Activated CD8-positive, alpha-beta memory T cell treated with anti-CD3 and anti-CD28 coated beads, Interleukin-2, amount 50 U/mL, for 4 hours (primary cell): ENCODE measurements around the gene LGR4.

Experiments used
- DNase-seq: peaks from one replicate; pipeline ENCODE4 v3.0.0-alpha.2; 2020

LGR4 gene

GRCh38 chr11:27420722-27421572 lies 51.6 kb downstream of the LGR4 start:
- no peak for DNase-seq

DNA sequence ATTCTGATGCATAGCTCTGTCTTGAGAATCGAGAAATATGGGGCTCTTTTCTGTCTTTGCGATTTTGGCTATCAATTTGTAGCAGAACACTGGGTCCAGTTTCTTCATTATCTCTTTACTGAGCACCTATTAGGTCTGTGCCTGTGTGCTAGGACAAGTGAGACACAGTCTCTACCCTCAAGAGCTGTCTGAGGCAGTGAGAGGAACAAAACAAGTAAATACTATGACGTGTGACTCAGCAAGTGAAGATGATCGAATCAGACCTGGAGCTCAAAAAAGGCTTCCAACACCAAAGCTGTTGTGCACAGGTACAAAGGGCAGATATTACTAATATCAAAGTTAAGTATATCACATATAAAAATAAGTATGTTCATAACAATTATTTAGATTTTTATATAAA lies 52.4 kb downstream of the LGR4 start:
- no peak for DNase-seq

GRCh38 chr11:27418356-27418755 lies 54.2 kb downstream of the LGR4 start:
- DNase-seq, result no peak

DNA sequence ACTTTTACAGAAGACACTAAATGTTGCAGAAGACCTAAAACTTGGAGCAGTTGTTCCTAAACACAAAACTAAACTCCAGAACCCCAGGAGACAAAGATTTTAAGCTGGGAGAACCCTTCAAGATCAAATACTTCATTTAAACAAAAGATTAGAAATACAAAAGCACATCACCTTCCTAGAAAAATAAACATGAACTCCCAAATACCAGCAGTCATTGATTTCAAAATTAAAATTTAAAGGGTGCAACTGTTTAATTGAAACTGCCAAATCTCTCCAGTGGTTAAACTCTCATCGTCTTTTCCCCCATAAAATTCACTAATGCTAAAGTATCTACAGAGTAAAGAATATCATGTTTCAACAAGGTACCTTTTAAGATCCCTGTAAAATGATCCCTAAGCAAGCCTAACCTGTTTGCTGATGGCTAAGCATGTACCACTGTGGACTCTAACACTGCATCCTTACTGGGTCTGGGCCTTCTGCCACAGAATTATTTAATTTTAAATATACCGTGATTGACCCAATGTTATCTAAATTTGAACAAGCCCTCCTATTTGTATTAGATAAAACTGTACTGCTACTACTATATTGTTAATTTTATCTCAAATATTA lies 55.9 kb downstream of the LGR4 start:
- no peak for DNase-seq

DNA sequence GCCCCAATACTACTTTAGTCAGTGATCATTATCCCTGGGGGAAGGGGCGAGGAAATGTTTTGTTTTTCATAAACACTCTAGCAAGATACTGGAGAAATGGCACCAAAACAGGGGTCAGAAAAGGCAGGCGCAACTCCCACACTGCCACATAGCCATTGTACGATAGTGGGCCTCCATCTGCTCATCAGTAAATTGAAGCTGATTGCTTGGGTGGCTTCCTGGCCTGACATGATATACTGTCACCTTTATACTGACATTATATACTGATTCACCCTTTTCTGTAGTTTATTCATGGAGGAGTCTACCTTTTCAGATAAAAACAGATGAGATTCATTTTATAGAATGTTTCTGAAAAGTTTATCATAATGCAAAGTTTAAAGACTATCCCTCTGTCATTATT lies 57.9 kb downstream of the LGR4 start:
- DNase-seq, result no peak

DNA sequence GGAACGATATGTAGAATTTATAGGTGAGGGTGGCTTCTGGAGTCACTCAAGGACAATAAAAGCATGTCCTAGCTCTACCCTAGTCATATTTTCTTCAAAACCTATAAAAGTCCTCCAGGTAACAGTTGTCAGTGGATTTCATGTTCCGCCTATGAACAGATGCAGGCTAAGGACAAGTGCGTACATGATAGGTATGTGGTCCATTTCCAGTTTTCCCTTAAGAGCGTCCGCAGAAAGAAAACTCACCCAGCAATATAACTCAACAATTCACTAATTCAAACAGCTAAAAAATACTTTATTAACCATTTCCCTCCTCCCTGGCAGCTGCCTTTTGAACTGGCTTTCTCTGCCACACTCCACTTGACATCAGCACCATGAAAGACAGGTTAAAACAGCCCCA lies 59.4 kb downstream of the LGR4 start:
- DNase-seq, result no peak

DNA sequence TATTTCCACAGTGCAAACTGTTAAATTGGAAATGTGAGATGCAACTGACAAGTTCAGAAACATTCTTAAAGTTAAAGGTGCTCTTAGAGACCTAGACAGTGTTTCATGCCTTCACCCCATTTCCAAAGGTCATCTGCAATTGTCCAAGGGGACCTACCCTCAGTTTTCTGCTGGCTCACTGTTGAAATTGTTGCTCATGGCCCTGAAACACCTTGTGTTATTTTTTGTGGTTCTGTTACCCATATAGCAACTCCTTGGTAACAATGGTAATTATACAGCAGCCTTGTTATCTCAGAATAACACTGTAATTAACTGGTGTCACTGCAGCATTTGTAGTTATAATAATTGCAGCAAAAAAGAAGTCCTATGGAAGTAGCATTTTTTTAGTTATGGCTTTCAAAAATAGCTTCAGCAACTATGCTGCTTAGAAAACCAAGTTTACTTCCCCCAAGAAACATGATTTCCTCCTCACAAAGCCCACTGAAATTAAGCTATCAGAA lies 60.3 kb downstream of the LGR4 start:
- no peak for DNase-seq

DNA sequence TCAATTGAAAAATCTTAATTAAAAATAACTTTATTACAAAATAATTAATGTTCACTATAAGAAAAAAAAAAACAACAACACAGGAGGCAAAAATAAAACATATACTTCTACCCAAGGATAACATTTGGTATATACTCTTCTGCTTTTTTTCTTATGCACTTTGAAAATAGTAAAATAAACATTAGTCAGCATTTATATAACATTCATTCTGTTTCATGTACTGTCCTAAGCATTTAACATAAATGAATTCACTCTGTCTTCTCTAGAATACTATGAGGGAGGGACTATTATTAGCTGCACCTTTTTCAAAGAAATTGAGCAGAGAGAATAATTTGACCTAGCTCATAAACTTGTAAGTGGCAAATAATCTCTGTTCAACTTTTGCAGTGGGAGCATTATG lies 61.3 kb downstream of the LGR4 start:
- no peak for DNase-seq

DNA sequence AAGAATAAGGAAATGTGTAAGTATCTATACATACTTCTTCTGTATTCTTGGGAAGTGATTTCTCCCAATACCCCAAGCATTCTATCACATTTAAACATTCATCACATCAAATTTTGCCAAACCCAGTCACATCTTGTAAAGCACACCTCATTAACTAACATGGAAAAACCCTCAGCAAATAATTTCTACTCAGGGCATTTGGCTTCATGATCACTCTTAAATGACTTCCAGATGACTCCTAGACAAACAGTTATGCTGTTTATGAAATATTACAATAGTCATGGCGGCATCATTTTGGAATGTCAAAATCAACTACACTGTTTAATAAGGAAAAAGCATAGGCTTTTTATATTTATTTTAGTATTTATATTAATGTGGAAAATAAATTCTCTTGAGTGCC lies 62.3 kb downstream of the LGR4 start:
- DNase-seq, result no peak

GRCh38 chr11:27409742-27410141 lies 62.8 kb downstream of the LGR4 start:
- DNase-seq, result no peak

DNA sequence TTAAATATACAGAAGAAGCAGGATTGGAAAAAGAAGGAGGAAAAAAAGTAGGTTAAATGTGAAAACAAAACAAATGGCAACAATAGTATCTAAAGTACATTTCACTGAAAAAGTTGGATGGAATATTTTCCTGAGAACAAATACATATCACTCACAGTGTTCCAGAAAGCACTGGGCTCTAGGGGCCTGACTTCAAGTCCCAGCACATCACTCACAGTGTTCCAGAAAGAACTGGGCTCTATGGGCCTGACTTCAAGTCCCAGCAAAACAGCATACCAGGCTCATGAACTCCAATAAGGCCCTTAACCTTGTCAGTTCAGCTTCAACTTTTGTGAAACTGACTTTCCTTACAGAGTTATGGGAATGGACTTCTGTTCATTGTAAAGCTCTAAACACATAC lies 63.5 kb downstream of the LGR4 start:
- DNase-seq, result no peak

DNA sequence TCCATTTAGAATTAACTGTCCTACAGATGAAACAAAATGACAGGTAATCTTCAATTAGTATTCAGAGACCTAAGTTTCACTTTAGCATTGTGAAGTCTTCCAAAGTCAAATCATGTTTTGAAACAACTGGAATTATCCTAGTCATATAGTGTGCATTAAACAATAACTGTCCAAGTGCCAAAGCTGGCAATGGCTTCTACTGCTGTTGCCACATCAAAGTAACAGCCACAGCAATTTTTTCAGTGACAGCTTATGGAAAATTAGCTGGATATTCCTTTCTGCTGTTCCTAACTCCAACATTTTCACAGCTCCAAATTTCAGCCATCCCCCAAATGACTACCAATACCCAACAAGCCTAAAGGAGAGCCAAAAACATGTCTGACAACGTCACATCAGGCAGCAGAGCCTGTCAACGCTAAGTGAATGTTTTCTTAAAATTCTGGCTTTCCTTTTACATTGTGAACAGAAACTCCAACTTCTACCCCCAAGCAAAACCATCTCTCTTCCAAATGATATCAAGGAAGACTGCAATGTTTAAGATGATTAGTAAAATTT lies 64.3 kb downstream of the LGR4 start:
- no peak for DNase-seq

DNA sequence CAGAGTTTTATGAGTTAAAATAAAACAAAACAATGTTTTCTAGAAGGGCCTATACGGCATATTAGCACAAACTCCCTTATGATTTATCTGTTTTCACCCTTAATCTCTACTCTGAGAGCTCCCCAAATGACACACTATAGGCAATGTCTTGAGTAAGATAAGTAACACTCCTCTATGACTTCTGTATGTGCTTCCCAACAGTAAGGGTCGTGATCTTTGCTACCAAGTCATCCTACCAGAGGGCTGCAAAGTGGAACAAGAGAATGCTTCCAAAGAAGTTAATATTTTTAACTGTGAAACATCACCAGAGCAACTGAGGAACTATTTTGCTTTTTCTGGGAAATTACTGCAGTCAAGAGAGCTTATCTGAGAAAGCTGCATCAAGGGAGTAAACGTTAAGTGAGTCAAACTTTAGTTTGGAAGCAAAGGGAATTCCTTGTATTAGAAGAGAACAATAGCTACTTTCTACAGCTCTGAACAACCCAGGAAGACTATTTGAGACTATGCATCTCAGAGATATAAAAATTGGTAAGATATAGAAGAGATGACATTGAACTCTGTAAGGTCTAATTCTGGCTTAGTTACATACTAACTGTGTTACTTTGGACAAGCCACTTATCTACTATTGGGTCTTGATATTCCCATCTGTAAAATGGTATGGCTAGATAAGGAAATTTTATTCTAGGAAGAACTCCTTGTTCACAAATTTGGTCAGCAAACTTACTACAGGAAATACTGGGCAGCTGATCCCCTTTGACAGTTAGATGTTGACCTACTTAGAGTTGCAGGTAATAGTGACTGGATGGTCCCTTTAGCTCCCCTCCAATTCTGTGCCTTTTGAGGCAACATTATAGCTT lies 65.9 kb downstream of the LGR4 start:
- DNase-seq, result no peak

GRCh38 chr11:27405134-27405533 lies 67.5 kb downstream of the LGR4 start:
- DNase-seq, result no peak

GRCh38 chr11:27404427-27404826 lies 68.2 kb downstream of the LGR4 start:
- DNase-seq, result no peak

DNA sequence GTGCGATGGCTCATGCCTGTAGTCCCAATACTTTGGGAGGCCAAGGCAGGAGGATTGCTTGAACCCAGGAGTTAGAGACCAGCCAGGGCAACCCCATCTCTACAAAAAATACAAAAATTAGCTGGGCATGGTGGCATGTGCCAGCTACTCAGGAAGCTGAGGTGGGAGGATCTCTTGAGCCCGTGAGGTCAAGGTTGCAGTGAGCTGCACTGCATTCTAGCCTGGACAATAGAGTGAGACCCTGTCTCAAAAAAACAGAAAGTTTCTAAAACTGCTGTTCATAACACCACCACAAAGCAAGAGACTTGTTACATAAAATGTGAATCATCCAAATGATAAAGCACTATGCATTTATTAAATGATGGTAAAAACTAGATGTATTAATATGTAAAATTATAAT lies 69.4 kb downstream of the LGR4 start:
- no peak for DNase-seq

DNA sequence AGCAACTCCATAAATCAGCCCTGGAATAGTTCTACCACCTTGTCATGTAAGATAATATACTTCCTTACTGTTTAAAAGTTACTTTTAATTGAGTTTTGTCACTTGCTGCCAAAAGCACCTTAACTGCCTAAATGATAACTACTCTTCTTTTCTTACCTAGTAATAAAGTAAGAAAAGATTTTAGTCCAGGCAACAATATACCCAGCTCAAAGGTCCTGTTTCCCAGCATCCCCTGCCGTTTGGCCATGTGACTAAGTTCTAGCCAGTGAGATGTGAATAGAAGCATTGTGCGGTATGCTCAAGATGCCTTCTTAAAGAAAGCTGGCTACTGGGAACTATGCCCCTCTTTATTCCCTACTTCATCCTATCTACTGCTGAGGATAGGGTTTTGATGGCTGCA lies 70.1 kb downstream of the LGR4 start:
- no peak for DNase-seq

GRCh38 chr11:27401833-27402316 lies 70.7 kb downstream of the LGR4 start:
- DNase-seq, result no peak

- no peak for DNase-seq
These were observed 71.2 kb downstream of the LGR4 start for GRCh38 chr11:27401280-27401832.

DNA sequence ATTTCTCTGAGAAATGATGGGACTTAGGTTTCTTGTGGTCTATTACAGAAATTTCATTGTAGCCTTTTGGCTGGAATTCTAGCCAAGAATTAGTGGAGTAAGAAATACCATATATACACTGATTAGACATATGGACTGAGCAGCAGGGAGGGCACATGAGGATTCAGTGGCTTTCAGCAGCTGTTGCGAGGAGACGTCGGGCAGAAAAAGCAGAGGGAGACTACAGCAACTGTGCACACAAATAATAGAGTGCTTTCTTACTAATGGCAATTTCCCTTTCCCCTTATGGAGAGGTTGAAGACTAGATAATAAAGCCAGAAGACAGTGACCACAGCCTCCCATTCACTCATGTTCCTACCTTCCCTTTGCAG lies 74.2 kb downstream of the LGR4 start:
- no peak for DNase-seq

DNA sequence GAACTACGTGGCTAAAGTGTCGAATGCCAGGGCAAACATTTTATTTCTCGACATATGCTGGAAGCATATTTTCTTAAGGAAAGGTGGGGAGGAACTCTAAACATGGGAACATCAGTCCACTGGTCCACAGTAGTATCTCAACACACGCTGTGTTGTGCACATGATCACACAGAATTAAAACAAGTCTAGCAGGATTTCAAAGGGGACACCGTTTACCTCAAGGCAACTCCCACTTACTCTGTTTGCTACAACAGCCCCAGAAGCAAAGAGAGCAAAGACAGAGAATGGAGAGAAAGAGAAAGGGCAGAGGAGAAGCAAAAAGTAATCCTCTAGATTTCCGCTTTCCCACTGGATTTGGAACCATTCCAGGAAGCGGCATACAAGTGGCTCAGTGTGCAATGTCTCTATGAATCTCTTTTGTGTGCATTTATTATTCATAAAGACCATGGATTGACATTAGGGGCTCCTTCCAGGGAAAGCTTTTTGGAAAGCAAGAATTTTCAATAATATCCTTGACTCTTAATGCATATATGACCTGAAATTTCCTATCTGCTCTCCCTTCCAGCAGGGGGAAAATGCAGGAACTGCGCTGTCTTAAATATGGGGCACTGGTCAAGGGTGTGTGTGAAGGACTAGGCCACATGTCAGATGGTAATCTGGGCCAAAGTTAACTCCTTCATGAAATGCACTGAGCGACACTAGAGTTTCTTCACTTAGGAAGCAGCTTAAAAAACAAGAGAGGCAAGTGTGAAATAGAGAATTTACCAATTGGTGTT lies 74.8 kb downstream of the LGR4 start:
- DNase-seq, result no peak

DNA sequence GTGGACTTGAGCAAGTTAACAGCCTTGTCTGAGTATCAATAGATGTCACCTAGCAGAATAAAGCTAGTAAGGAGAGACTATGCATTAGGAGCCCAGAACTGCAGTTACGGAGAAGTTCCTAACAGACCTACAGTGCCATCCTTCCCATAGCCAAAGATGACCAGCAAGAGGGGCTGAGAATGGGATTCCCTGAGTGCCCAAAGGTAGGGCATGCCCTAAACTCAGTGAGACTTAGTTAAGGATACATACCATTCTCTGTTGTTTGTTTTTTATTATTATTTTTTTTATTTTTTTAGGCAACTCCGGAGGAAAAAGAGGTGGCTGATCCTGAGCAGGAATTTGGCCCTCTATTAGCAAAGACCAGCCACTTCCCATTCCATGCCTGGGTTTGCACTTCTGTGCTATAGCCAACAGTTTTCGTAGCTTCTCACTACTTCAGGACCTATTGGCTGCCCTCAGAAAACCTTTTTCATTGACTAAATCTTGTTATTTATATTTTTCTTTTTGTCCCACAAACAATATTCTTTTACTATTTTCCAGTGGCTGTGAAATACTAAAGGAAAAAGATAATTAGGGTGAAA lies 76.2 kb downstream of the LGR4 start:
- DNase-seq, result no peak
